Measurements from ENCODE around the gene ABCA7.

DNA sequence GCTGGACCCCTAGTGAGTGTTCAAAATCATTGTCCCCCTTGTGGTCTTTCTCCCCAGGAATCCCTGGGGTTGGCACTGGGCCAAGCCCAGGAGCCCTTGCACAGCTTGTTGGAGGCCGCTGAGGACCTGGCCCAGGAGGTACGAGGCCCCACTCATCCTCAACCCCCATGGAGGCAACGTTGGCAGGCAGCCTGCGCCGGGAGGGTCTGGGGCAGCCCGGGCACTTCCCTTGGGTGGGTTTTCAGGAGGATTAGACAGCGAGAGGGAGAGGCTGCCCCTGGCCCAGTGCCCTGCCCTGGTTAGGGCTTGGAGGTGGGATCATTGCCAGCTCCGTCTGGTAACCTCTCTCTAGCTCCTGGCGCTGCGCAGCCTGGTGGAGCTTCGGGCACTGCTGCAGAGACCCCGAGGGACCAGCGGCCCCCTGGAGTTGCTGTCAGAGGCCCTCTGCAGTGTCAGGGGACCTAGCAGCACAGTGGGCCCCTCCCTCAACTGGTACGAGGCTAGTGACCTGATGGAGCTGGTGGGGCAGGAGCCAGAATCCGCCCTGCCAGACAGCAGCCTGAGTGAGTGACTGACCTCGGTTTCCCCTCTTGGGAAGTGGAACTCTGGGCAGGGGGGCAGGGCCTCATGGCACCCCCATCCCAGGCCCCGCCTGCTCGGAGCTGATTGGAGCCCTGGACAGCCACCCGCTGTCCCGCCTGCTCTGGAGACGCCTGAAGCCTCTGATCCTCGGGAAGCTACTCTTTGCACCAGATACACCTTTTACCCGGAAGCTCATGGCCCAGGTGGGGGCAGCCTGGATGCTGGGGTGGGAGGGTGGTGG lies 3.0 kb downstream of the ABCA7 start:
- TF ChIP-seq, protein P1, sequence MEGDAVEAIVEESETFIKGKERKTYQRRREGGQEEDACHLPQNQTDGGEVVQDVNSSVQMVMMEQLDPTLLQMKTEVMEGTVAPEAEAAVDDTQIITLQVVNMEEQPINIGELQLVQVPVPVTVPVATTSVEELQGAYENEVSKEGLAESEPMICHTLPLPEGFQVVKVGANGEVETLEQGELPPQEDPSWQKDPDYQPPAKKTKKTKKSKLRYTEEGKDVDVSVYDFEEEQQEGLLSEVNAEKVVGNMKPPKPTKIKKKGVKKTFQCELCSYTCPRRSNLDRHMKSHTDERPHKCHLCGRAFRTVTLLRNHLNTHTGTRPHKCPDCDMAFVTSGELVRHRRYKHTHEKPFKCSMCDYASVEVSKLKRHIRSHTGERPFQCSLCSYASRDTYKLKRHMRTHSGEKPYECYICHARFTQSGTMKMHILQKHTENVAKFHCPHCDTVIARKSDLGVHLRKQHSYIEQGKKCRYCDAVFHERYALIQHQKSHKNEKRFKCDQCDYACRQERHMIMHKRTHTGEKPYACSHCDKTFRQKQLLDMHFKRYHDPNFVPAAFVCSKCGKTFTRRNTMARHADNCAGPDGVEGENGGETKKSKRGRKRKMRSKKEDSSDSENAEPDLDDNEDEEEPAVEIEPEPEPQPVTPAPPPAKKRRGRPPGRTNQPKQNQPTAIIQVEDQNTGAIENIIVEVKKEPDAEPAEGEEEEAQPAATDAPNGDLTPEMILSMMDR (conservative IDR thresholded peaks at IDR 0.05): no peak
- no peak for TF ChIP-seq ZFX (IDR thresholded peaks at IDR 0.05)
